ENCODE data around the gene GTF2H4.

DNA sequence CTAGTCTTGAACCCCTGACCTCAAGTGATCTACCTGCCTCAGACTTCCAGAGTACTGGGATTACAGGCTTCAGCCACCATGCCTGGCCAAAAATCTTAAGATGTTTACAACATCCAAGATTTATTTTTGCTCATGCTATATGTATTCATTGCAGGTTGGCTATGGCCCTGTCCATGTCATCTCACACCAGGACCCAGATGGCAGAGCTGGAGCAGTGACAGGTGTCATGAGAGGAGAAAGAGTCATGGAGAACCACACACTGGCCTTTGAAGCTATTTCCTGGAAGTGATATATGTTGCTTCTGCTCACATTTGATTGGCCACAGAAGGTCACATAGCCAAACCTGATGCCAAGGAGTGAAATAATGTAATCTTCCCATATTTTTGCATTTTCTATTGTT, 37.5 kb upstream of the GTF2H4 start:
- TF ChIP-seq POLR2AphosphoS5 (IDR thresholded peaks at IDR 0.05): no peak
- TF ChIP-seq, protein P1, sequence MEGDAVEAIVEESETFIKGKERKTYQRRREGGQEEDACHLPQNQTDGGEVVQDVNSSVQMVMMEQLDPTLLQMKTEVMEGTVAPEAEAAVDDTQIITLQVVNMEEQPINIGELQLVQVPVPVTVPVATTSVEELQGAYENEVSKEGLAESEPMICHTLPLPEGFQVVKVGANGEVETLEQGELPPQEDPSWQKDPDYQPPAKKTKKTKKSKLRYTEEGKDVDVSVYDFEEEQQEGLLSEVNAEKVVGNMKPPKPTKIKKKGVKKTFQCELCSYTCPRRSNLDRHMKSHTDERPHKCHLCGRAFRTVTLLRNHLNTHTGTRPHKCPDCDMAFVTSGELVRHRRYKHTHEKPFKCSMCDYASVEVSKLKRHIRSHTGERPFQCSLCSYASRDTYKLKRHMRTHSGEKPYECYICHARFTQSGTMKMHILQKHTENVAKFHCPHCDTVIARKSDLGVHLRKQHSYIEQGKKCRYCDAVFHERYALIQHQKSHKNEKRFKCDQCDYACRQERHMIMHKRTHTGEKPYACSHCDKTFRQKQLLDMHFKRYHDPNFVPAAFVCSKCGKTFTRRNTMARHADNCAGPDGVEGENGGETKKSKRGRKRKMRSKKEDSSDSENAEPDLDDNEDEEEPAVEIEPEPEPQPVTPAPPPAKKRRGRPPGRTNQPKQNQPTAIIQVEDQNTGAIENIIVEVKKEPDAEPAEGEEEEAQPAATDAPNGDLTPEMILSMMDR (IDR thresholded peaks at IDR 0.05): no peak
- no peak for TF ChIP-seq POLR2A (IDR thresholded peaks at IDR 0.05)
- TF ChIP-seq EP300 (IDR thresholded peaks at IDR 0.05): no peak

Data from gastroesophageal sphincter (tissue), 3 donors.